ENCODE measurements around the gene CASKIN2.

The CASKIN2 gene

DNA sequence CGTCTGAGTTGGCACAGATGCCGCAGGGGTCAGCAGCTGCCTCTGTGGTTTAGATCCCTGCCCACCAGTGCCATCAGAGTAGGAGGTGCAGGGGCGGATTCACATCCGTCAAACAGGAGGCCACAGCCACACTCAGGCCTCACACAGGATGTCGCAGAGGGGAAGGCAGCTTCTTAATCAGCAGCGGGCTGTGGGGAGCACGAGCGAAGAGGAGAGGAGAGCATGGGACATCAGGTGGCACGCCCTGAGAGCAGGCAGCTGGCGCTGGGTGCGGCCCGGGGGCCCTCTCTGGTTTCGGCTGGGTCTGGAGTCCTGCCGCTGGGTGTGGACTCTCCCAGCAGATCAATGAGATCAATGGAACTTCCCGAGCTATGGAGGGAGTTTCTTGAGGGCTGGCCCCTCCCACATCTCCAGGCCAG, 19.8 kb upstream of the CASKIN2 start:
- no peaks in the 10 kb centered on the region for H3K79me2 ChIP-seq (ENCODE audit: control insufficient read depth, low read length)
- H3K27ac ChIP-seq (ENCODE audit: low read depth, low read length), result no peak overlapping the region
- no peaks in the 10 kb centered on the region for H3K36me3 ChIP-seq (ENCODE audit: control insufficient read depth, low read length)
- H3K27me3 ChIP-seq (ENCODE audit: control insufficient read depth, low read length), result no peaks in the 10 kb centered on the region
- no peaks in the 10 kb centered on the region for H3K9me3 ChIP-seq (ENCODE audit: control insufficient read depth, insufficient read depth, low read length)
- no peaks in the 10 kb centered on the region for H4K20me1 ChIP-seq (ENCODE audit: control insufficient read depth, insufficient read depth, low read depth, low read length)
- TF ChIP-seq EZH2phosphoT487 (IDR thresholded peaks at IDR 0.05; ENCODE audit: borderline replicate concordance, low read length), result no peak
- no peak for TF ChIP-seq CTCF (IDR thresholded peaks at IDR 0.05; ENCODE audit: low read depth, low read length, poor library complexity, severe bottlenecking)
- no peak overlapping the region for H3K4me3 ChIP-seq (ENCODE audit: low read length)
- no peaks in the 10 kb centered on the region for H3K4me1 ChIP-seq (ENCODE audit: control insufficient read depth, low read length)
- no peaks in the 10 kb centered on the region for H3K9me2 ChIP-seq (replicated peaks; ENCODE audit: control insufficient read depth, low read length)
- H3K4me2 ChIP-seq (ENCODE audit: low read length), result no peak overlapping the region
- no peaks in the 10 kb centered on the region for H3F3A ChIP-seq (ENCODE audit: control insufficient read depth, insufficient read depth)

- Histone ChIP-seq H4K20me1 (ENCODE audit: control insufficient read depth, insufficient read depth, low read depth, low read length) (no peaks in the 10 kb centered on the region), H3K4me1 (ENCODE audit: control insufficient read depth, low read length) (no peaks in the 10 kb centered on the region), H3F3A (ENCODE audit: control insufficient read depth, insufficient read depth) (no peaks in the 10 kb centered on the region; the same call in 1 of the 2 replicates), H3K9me3 (ENCODE audit: control insufficient read depth, insufficient read depth, low read length) (no peaks in the 10 kb centered on the region), H3K9me2 (replicated peaks; ENCODE audit: control insufficient read depth, low read length) (no peaks in the 10 kb centered on the region), H3K27ac (ENCODE audit: low read depth, low read length) (no peak overlapping the region), H3K79me2 (ENCODE audit: control insufficient read depth, low read length) (no peaks in the 10 kb centered on the region), H3K4me2 (ENCODE audit: low read length) (no peak overlapping the region), H3K36me3 (ENCODE audit: control insufficient read depth, low read length) (no peaks in the 10 kb centered on the region), H3K4me3 (ENCODE audit: low read length) (no peak overlapping the region), H3K27me3 (ENCODE audit: control insufficient read depth, low read length) (peaks cover 5% of the 10 kb centered on the region)
- no peak for TF ChIP-seq EZH2phosphoT487 (IDR thresholded peaks at IDR 0.05; ENCODE audit: borderline replicate concordance, low read length)
- TF ChIP-seq CTCF (IDR thresholded peaks at IDR 0.05; ENCODE audit: low read depth, low read length, poor library complexity, severe bottlenecking), result no peak
These were observed 16.4 kb upstream of the CASKIN2 start for GRCh38 chr17:75531721-75532072.

- H3K4me2 ChIP-seq (ENCODE audit: low read length), result no peak overlapping the region
- H3K27ac ChIP-seq (ENCODE audit: low read depth, low read length), result no peak overlapping the region
- H3K9me2 ChIP-seq (replicated peaks; ENCODE audit: control insufficient read depth, low read length), result no peaks in the 10 kb centered on the region
- H4K20me1 ChIP-seq (ENCODE audit: control insufficient read depth, insufficient read depth, low read depth, low read length), result no peaks in the 10 kb centered on the region
- H3F3A ChIP-seq (ENCODE audit: control insufficient read depth, insufficient read depth), result no peaks in the 10 kb centered on the region; the same call in 1 of the 2 replicates
- peaks cover 11% of the 10 kb centered on the region for H3K27me3 ChIP-seq (ENCODE audit: control insufficient read depth, low read length)
- H3K4me3 ChIP-seq (ENCODE audit: low read length), result no peak overlapping the region
- H3K4me1 ChIP-seq (ENCODE audit: control insufficient read depth, low read length), result peaks cover 5% of the 10 kb centered on the region
- H3K79me2 ChIP-seq (ENCODE audit: control insufficient read depth, low read length), result no peaks in the 10 kb centered on the region
- no peaks in the 10 kb centered on the region for H3K36me3 ChIP-seq (ENCODE audit: control insufficient read depth, low read length)
- no peaks in the 10 kb centered on the region for H3K9me3 ChIP-seq (ENCODE audit: control insufficient read depth, insufficient read depth, low read length)
- TF ChIP-seq CTCF (IDR thresholded peaks at IDR 0.05; ENCODE audit: low read depth, low read length, poor library complexity, severe bottlenecking) (no peak), EZH2phosphoT487 (IDR thresholded peaks at IDR 0.05; ENCODE audit: borderline replicate concordance, low read length) (no peak)
These were observed 15.7 kb upstream of the CASKIN2 start for GRCh38 chr17:75530837-75531720.
